ENCODE results near the gene CHN2. TPM values are rescaled to one million over a fixed set of nuclear protein-coding genes. Genes with fewer than 3 reads are reported as not detected.

CHN2 gene
- total RNA-seq, 4 donors from 2014 or later: 5.6 to 36.7 (median 16.8) TPM

GRCh38 chr7:29315892-29316270, 121.3 kb downstream of the CHN2 start:
- Histone ChIP-seq H3K4me3 (no peak overlapping the region), H3K36me3 (no peaks in the 10 kb centered on the region), H3K27me3 (no peaks in the 10 kb centered on the region), H3K27ac (no peak overlapping the region), H3K4me1 (peaks cover 0 to 3% (median 0%) of the 10 kb centered on the region in 4 donors), H3K9me3 (no peaks in the 10 kb centered on the region)
- 85 to 96% methylated on average over 2 of the region's 2 CpGs for whole genome bisulfite sequencing, 2 donors (ENCODE audit: low coverage in 1 of 2)
- in situ Hi-C loops (cut with MboI; ENCODE audit: low pct_ligation_motif_present in 1 of 4, low pct_unique_long_range_greater_than_20kb in 1 of 4, low sequenced_read_pairs in 3 of 4): no loop called here
- DNase-seq: no peak
- TF ChIP-seq POLR2A (IDR thresholded peaks at IDR 0.05) (no peak), EP300 (IDR thresholded peaks at IDR 0.05; ENCODE audit: low read depth) (no peak), POLR2AphosphoS5 (IDR thresholded peaks at IDR 0.05) (no peak)
- TF ChIP-seq, protein P1, sequence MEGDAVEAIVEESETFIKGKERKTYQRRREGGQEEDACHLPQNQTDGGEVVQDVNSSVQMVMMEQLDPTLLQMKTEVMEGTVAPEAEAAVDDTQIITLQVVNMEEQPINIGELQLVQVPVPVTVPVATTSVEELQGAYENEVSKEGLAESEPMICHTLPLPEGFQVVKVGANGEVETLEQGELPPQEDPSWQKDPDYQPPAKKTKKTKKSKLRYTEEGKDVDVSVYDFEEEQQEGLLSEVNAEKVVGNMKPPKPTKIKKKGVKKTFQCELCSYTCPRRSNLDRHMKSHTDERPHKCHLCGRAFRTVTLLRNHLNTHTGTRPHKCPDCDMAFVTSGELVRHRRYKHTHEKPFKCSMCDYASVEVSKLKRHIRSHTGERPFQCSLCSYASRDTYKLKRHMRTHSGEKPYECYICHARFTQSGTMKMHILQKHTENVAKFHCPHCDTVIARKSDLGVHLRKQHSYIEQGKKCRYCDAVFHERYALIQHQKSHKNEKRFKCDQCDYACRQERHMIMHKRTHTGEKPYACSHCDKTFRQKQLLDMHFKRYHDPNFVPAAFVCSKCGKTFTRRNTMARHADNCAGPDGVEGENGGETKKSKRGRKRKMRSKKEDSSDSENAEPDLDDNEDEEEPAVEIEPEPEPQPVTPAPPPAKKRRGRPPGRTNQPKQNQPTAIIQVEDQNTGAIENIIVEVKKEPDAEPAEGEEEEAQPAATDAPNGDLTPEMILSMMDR (IDR thresholded peaks at IDR 0.05): no peak
- intact Hi-C loops (cut with DNase I; ENCODE audit: low total_unique reads): no loop called here

- H3K4me3 ChIP-seq: no peak overlapping the region
- 82 to 83% methylated on average over 3 of the region's 3 CpGs for WGBS, 2 donors (ENCODE audit: low coverage in 1 of 2)
- TF ChIP-seq EP300 (IDR thresholded peaks at IDR 0.05; ENCODE audit: low read depth) (no peak), POLR2AphosphoS5 (IDR thresholded peaks at IDR 0.05) (no peak), POLR2A (IDR thresholded peaks at IDR 0.05) (no peak)
- TF ChIP-seq, protein P1 (IDR thresholded peaks at IDR 0.05): no peak
- DNase-seq: no peak
- intact Hi-C loops (cut with DNase I; ENCODE audit: low total_unique reads) (no loop called here), in situ Hi-C loops (cut with MboI; ENCODE audit: low pct_ligation_motif_present in 1 of 4, low pct_unique_long_range_greater_than_20kb in 1 of 4, low sequenced_read_pairs in 3 of 4) (no loop called here)
- no peaks in the 10 kb centered on the region for H3K27me3 ChIP-seq
- H3K9me3 ChIP-seq: no peaks in the 10 kb centered on the region
- peaks cover 0 to 3% (median 0%) of the 10 kb centered on the region in 4 donors for H3K4me1 ChIP-seq
- H3K27ac ChIP-seq: no peak overlapping the region
- no peaks in the 10 kb centered on the region for H3K36me3 ChIP-seq
Measured at GRCh38 chr7:29316926-29317325, 122.4 kb downstream of the CHN2 start.

- H3K9me3 ChIP-seq: no peaks in the 10 kb centered on the region
- 84 to 96% methylated on average over 3 to 9 of the region's 9 CpGs for WGBS, 2 donors (ENCODE audit: low coverage in 1 of 2)
- H3K36me3 ChIP-seq: no peaks in the 10 kb centered on the region
- DNase-seq: no peak
- H3K4me1 ChIP-seq: peaks cover 0 to 3% (median 0%) of the 10 kb centered on the region in 4 donors
- intact Hi-C loops (cut with DNase I; ENCODE audit: low total_unique reads): no loop called here
- H3K4me3 ChIP-seq: no peak overlapping the region
- no peak for TF ChIP-seq POLR2AphosphoS5 (IDR thresholded peaks at IDR 0.05)
- TF ChIP-seq EP300 (IDR thresholded peaks at IDR 0.05; ENCODE audit: low read depth): no peak
- TF ChIP-seq, protein P1 (IDR thresholded peaks at IDR 0.05): no peak
- TF ChIP-seq POLR2A (IDR thresholded peaks at IDR 0.05): no peak
- in situ Hi-C loops (cut with MboI; ENCODE audit: low pct_ligation_motif_present in 1 of 4, low pct_unique_long_range_greater_than_20kb in 1 of 4, low sequenced_read_pairs in 3 of 4): no loop called here
- no peaks in the 10 kb centered on the region for H3K27me3 ChIP-seq
- H3K27ac ChIP-seq: no peak overlapping the region
Measured at GRCh38 chr7:29318853-29319718, 124.5 kb downstream of the CHN2 start.

- no peaks in the 10 kb centered on the region for H3K27me3 ChIP-seq
- TF ChIP-seq POLR2AphosphoS5 (IDR thresholded peaks at IDR 0.05): no peak
- no peak for TF ChIP-seq POLR2A (IDR thresholded peaks at IDR 0.05)
- TF ChIP-seq EP300 (IDR thresholded peaks at IDR 0.05; ENCODE audit: low read depth): no peak
- TF ChIP-seq, protein P1 (IDR thresholded peaks at IDR 0.05): no peak
- no peak overlapping the region for H3K27ac ChIP-seq
- H3K4me1 ChIP-seq: peaks cover 0 to 3% (median 0%) of the 10 kb centered on the region in 4 donors
- in situ Hi-C loops (cut with MboI; ENCODE audit: low pct_ligation_motif_present in 1 of 4, low pct_unique_long_range_greater_than_20kb in 1 of 4, low sequenced_read_pairs in 3 of 4): no loop called here
- no peak overlapping the region for H3K4me3 ChIP-seq
- WGBS, 2 donors (ENCODE audit: low coverage in 1 of 2): 56 to 68% methylated on average over 5 to 10 of the region's 10 CpGs
- intact Hi-C loops (cut with DNase I; ENCODE audit: low total_unique reads): no loop called here
- DNase-seq: no peak
- no peaks in the 10 kb centered on the region for H3K36me3 ChIP-seq
- no peaks in the 10 kb centered on the region for H3K9me3 ChIP-seq
Measured at GRCh38 chr7:29319719-29320521, 125.3 kb downstream of the CHN2 start.

Measured in transverse colon (tissue), 4 donors.